ENCODE data around the gene DDHD1. TPM values are rescaled to one million over a fixed set of nuclear protein-coding genes. Genes with fewer than 3 reads are reported as not detected.

Gene DDHD1
- total RNA-seq, 1 donor: 30.0 TPM

DNA sequence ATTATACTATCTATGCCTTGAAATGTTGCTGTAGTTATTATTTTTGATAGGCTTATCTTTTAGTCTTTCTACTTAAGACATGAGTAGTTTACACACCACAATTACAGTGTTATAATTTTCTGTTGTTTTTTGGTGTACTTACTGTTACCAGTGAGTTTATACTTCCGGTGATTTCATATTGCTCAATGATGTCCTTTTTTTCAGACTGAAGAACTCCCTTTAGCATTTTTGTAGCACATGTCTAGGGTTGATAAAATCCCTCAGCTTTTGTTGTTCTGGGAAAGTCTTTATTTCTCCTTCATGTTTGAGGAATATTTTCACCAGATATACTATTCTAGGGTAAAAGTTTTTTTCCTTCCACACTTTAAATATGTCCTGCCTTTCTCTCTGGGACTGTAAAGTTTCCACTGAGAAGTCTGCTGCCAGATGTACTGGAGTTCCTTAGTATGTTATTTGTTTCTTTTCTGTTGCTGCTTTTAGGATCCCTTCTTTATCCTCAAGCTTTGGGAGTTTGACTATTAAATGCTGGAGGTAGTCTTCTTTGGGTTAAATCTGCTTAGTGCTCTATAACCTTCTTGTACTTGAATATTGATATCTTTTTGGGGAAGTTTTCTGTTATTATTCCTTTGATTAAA is 160.8 kb downstream of the DDHD1 start:
- Histone ChIP-seq H3K4me3 (ENCODE audit: insufficient read depth, low read length) (no peak overlapping the region), H3K79me2 (ENCODE audit: insufficient read depth, low read length) (no peaks in the 10 kb centered on the region), H3K4me2 (ENCODE audit: insufficient read depth, low read length) (no peak overlapping the region), H2AFZ (ENCODE audit: low read length) (peak overlapping the region; percentile 7), H3K9me3 (ENCODE audit: low read depth, low read length) (no peaks in the 10 kb centered on the region), H3K27ac (ENCODE audit: low read depth, low read length) (no peak overlapping the region), H4K20me1 (ENCODE audit: insufficient read depth, low read length) (no peaks in the 10 kb centered on the region), H3K36me3 (ENCODE audit: insufficient read depth, low read length) (no peaks in the 10 kb centered on the region), H3K4me1 (ENCODE audit: insufficient read depth, low read length) (no peaks in the 10 kb centered on the region), H3K27me3 (ENCODE audit: insufficient read depth, low read length) (no peaks in the 10 kb centered on the region)
- TF ChIP-seq, protein P1, sequence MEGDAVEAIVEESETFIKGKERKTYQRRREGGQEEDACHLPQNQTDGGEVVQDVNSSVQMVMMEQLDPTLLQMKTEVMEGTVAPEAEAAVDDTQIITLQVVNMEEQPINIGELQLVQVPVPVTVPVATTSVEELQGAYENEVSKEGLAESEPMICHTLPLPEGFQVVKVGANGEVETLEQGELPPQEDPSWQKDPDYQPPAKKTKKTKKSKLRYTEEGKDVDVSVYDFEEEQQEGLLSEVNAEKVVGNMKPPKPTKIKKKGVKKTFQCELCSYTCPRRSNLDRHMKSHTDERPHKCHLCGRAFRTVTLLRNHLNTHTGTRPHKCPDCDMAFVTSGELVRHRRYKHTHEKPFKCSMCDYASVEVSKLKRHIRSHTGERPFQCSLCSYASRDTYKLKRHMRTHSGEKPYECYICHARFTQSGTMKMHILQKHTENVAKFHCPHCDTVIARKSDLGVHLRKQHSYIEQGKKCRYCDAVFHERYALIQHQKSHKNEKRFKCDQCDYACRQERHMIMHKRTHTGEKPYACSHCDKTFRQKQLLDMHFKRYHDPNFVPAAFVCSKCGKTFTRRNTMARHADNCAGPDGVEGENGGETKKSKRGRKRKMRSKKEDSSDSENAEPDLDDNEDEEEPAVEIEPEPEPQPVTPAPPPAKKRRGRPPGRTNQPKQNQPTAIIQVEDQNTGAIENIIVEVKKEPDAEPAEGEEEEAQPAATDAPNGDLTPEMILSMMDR (IDR thresholded peaks at IDR 0.05; ENCODE audit: extremely low read depth, low read depth, low read length): no peak
- no peak for DNase-seq (ENCODE audit: insufficient read length, low spot score, missing footprints)

DNA sequence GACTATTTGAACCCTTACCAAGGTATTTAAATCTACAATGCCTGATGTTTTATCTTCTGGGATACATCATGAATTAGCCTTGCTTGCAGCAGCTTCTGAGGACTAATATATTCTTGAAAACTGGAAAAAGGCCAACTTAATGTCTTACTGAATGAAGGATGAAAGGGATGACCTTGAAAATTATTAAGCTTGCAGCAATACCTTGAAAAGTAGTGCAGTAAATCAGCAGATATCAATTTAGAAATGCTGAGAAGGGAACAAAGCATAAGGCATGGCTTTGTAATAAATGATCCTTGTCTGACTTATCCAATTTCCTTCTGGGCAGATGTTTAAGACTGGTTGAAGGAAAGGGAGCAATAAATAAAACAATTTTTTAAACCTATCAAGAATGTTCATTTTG is 165.0 kb downstream of the DDHD1 start:
- Histone ChIP-seq H3K9me3 (ENCODE audit: low read depth, low read length) (no peaks in the 10 kb centered on the region), H4K20me1 (ENCODE audit: insufficient read depth, low read length) (no peaks in the 10 kb centered on the region), H3K79me2 (ENCODE audit: insufficient read depth, low read length) (no peaks in the 10 kb centered on the region), H3K4me3 (ENCODE audit: insufficient read depth, low read length) (no peak overlapping the region), H3K27me3 (ENCODE audit: insufficient read depth, low read length) (no peaks in the 10 kb centered on the region), H3K36me3 (ENCODE audit: insufficient read depth, low read length) (no peaks in the 10 kb centered on the region), H3K27ac (ENCODE audit: low read depth, low read length) (no peak overlapping the region), H3K4me1 (ENCODE audit: insufficient read depth, low read length) (no peaks in the 10 kb centered on the region), H2AFZ (ENCODE audit: low read length) (no peak overlapping the region), H3K4me2 (ENCODE audit: insufficient read depth, low read length) (no peak overlapping the region)
- TF ChIP-seq, protein P1 (IDR thresholded peaks at IDR 0.05; ENCODE audit: extremely low read depth, low read depth, low read length): no peak
- DNase-seq (ENCODE audit: insufficient read length, low spot score, missing footprints): no peak

DNA sequence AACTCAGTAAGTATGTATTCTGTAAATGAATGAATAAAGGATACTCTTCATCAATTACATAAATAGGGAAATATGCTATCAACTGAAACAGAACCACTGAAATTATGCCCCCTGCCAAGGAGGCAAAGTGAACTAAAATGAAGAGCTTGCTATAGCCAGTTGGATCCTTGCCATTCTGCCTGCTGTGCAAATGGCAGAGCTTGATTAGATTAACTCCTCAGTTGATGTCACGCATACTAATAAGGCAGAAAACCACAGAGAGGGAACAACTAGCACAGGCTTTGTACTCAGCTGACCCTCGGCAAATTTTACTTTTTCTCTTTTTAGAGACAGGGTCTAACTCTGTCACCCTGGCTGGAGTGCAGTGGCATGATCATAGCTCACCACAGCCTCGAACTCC is 165.6 kb downstream of the DDHD1 start:
- Histone ChIP-seq H3K79me2 (ENCODE audit: insufficient read depth, low read length) (no peaks in the 10 kb centered on the region), H3K4me1 (ENCODE audit: insufficient read depth, low read length) (no peaks in the 10 kb centered on the region), H4K20me1 (ENCODE audit: insufficient read depth, low read length) (no peaks in the 10 kb centered on the region), H3K27ac (ENCODE audit: low read depth, low read length) (no peak overlapping the region), H3K27me3 (ENCODE audit: insufficient read depth, low read length) (no peaks in the 10 kb centered on the region), H3K36me3 (ENCODE audit: insufficient read depth, low read length) (no peaks in the 10 kb centered on the region), H3K9me3 (ENCODE audit: low read depth, low read length) (no peaks in the 10 kb centered on the region), H3K4me2 (ENCODE audit: insufficient read depth, low read length) (no peak overlapping the region), H3K4me3 (ENCODE audit: insufficient read depth, low read length) (no peak overlapping the region), H2AFZ (ENCODE audit: low read length) (no peak overlapping the region)
- TF ChIP-seq, protein P1 (IDR thresholded peaks at IDR 0.05; ENCODE audit: extremely low read depth, low read depth, low read length): no peak
- no peak for DNase-seq (ENCODE audit: insufficient read length, low spot score, missing footprints)

DNA sequence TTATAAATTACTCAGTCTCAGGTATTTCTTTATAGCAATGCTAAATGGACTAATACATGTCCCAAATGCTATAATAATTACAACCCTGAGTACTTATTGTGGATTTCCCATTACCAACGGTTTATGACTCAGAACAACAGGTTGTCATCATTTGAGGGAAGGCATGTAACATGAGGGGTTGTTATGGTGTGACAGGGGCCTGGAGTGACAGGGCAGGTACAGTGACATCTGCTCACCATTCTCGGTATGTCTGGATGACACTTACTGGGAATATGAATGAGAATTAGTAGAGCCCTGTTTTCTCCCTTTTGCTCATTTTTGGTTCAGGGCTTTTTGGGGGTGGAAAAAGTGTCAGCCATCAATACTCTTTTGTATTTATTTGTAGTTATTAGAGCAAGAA is 166.1 kb downstream of the DDHD1 start:
- no peak for DNase-seq (ENCODE audit: insufficient read length, low spot score, missing footprints)
- TF ChIP-seq, protein P1 (IDR thresholded peaks at IDR 0.05; ENCODE audit: extremely low read depth, low read depth, low read length): no peak
- Histone ChIP-seq H3K27ac (ENCODE audit: low read depth, low read length) (no peak overlapping the region), H3K9me3 (ENCODE audit: low read depth, low read length) (no peaks in the 10 kb centered on the region), H3K36me3 (ENCODE audit: insufficient read depth, low read length) (no peaks in the 10 kb centered on the region), H3K27me3 (ENCODE audit: insufficient read depth, low read length) (no peaks in the 10 kb centered on the region), H3K4me1 (ENCODE audit: insufficient read depth, low read length) (no peaks in the 10 kb centered on the region), H3K4me3 (ENCODE audit: insufficient read depth, low read length) (no peak overlapping the region), H2AFZ (ENCODE audit: low read length) (no peak overlapping the region), H3K4me2 (ENCODE audit: insufficient read depth, low read length) (no peak overlapping the region), H3K79me2 (ENCODE audit: insufficient read depth, low read length) (no peaks in the 10 kb centered on the region), H4K20me1 (ENCODE audit: insufficient read depth, low read length) (no peaks in the 10 kb centered on the region)

Small RNA genes lying within 50 kb of the gene (small RNA-seq; reads per million reads assigned to genes)
- not detected for gene AL352979.1

Other genes with a start within 250 kb of the DDHD1 start
- gene FERMT2, start 202.3 kb downstream of the DDHD1 start, total RNA-seq: 220 and 280 TPM in 2 replicates

Data from osteoblast (primary cell).